K562 (cell line): Measurements from ENCODE around the gene RPS2. TPM values are rescaled to one million over a fixed set of nuclear protein-coding genes. Genes with fewer than 3 reads are reported as not detected.

Experiments
- ATAC-seq: fragments of 200-7000 bp; cut with Tn5 transposase; 3 replicates; pipeline ENCODE4 v1.9.1; 2020; ENCODE audit warnings: moderate library complexity
- BruUV-seq: library from RNA; stranded (reverse); fragments of 400-500 nt; replicated peaks from 2 replicates; lab custom pipeline; 2021; lab: Mats Ljungman, UMichigan
- CTCF ChIA-PET: fragments of 300-600 bp; formaldehyde crosslinking; extraction: SDS; loops from one replicate; lab custom pipeline; 2021; ENCODE audit warnings: low intra/inter-chr PET ratio; lab: Yijun Ruan, JAX
- POLR2A ChIA-PET: fragments of 300-600, 350-650 bp; sonication (Branson Sonifier 250); formaldehyde crosslinking; extraction: SDS; loops from one replicate; lab custom pipeline; 2021; ENCODE audit warnings: antibody characterized with exemption, inconsistent platforms; lab: Yijun Ruan, JAX
- DNase-seq, 4 experiments: peaks; one replicate each; pipeline versions ENCODE4 v3.0.0 to v3.0.0-alpha.2; 2011 to 2018; ENCODE audit warnings: low spot score in 3 of 4, mixed read lengths in 3 of 4; ENCODE audit errors: extremely low read depth in 1 of 4
- FAIRE-seq: peaks from 2 replicates; lab custom pipeline; 2011; peaks lifted over from hg19 to GRCh38; lab: Jason Lieb, UNC
- H2AFZ ChIP-seq: 2 replicates; pipeline ENCODE4 v1.6.0; 2011; ENCODE audit warnings: low read depth, low read length, control low read depth, inconsistent platforms
- H3K27ac ChIP-seq: fragments of 200-600 bp; 3 replicates; pipeline ENCODE4 v1.8.0; 2011; ENCODE audit warnings: low read depth, mild to moderate bottlenecking, control low read depth, inconsistent platforms, low read length, moderate library complexity, mixed read lengths; ENCODE audit errors: extremely low read depth
- H3K27me3 ChIP-seq, 2 experiments: fragments of 300-600 bp in 1 of 2; 2 replicates in 1 of 2; 3 replicates in 1 of 2; pipeline versions ENCODE4 v1.6.0 to v1.8.0; 2011; ENCODE audit warnings: inconsistent platforms in 2 of 2, low read length in 2 of 2, mild to moderate bottlenecking in 1 of 2, mixed read lengths in 1 of 2, moderate library complexity in 1 of 2; ENCODE audit not compliant: control insufficient read depth in 2 of 2, insufficient read depth in 2 of 2
- H3K36me3 ChIP-seq: fragments of 300-600 bp; 3 replicates; pipeline ENCODE4 v1.8.0; 2011; ENCODE audit warnings: mild to moderate bottlenecking, low read length, inconsistent platforms; ENCODE audit not compliant: control insufficient read depth, insufficient read depth
- H3K4me1 ChIP-seq, 2 experiments: fragments of 200-600 bp in 1 of 2; replicated peaks in 1 of 2; 2 replicates in 1 of 2; 3 replicates in 1 of 2; pipeline versions ENCODE4 v1.5.1 to v1.8.0; 2011; ENCODE audit warnings: inconsistent platforms in 2 of 2, low read length in 2 of 2, mild to moderate bottlenecking in 1 of 2, mixed read lengths in 1 of 2, moderate library complexity in 1 of 2; ENCODE audit not compliant: control insufficient read depth in 2 of 2, insufficient read depth in 2 of 2
- H3K4me2 ChIP-seq: 2 replicates; pipeline ENCODE4 v1.6.1; 2011; ENCODE audit warnings: low read length, control low read depth, inconsistent platforms, mixed read lengths; ENCODE audit not compliant: insufficient read depth
- H3K4me3 ChIP-seq: fragments of 200-600 bp; sonication (generic), shearing (Covaris generic); 2 replicates; pipeline ENCODE4 v1.5.1; 2016; ENCODE audit warnings: control low read depth, inconsistent platforms
- H3K79me2 ChIP-seq: fragments of 200-600 bp; 3 replicates; pipeline ENCODE4 v1.8.0; 2011; ENCODE audit warnings: low read length, inconsistent platforms; ENCODE audit not compliant: control insufficient read depth, insufficient read depth
- H3K9ac ChIP-seq, 2 experiments: 2 replicates each; pipeline versions ENCODE4 v1.6.0 to v1.6.1; 2011; ENCODE audit warnings: low read depth in 2 of 2, low read length in 2 of 2, control low read depth in 1 of 2, inconsistent platforms in 1 of 2, mild to moderate bottlenecking in 1 of 2, mixed read lengths in 1 of 2; ENCODE audit not compliant: insufficient read depth in 1 of 2
- H3K9me1 ChIP-seq: one replicate; pipeline ENCODE4 v1.6.0; 2011; ENCODE audit warnings: inconsistent platforms, mild to moderate bottlenecking, low read length, moderate library complexity; ENCODE audit not compliant: control insufficient read depth, insufficient read depth
- H3K9me3 ChIP-seq: replicated peaks from 2 replicates; pipeline ENCODE4 v1.5.1; 2011; ENCODE audit warnings: low read depth, low read length, inconsistent platforms; ENCODE audit not compliant: control insufficient read depth, insufficient read depth
- H4K20me1 ChIP-seq: replicated peaks from 2 replicates; pipeline ENCODE4 v1.6.1; 2011; ENCODE audit warnings: low read length, inconsistent platforms, mixed read lengths; ENCODE audit not compliant: control insufficient read depth, insufficient read depth
- BCOR ChIP-seq: fragments of 450-650 bp; IDR thresholded peaks from 2 replicates; pipeline ENCODE4 v1.6.1; 2016
- CBFB ChIP-seq: sonication (generic); formaldehyde crosslinking; IDR thresholded peaks from 2 replicates; pipeline ENCODE4 v1.4.0; 2020; ENCODE audit warnings: mild to moderate bottlenecking, missing genetic modification reagents
- HDAC2 ChIP-seq: fragments of 450-650 bp; IDR thresholded peaks from 2 replicates; pipeline ENCODE4 v1.6.1; 2016; ENCODE audit warnings: mild to moderate bottlenecking
- KDM1A ChIP-seq, 2 experiments: fragments of 450-650 bp; IDR thresholded peaks; 2 replicates each; pipeline ENCODE4 v1.6.1; 2016; ENCODE audit warnings: mild to moderate bottlenecking in 2 of 2
- MEF2A ChIP-seq: IDR thresholded peaks from 2 replicates; pipeline ENCODE4 v1.6.1; 2011; ENCODE audit warnings: low read depth, mild to moderate bottlenecking, low read length, moderate library complexity; ENCODE audit not compliant: control insufficient read depth
- NBN ChIP-seq: fragments of 450-650 bp; IDR thresholded peaks from 2 replicates; pipeline ENCODE4 v1.6.1; 2016; ENCODE audit warnings: low read depth, mild to moderate bottlenecking
- RCOR1 ChIP-seq, 2 experiments: IDR thresholded peaks; 2 replicates each; pipeline ENCODE4 v1.6.1; 2012; ENCODE audit warnings: low read depth in 2 of 2, low read length in 2 of 2, borderline replicate concordance in 1 of 2, improper control_type of control experiment in 1 of 2
- SOX6 ChIP-seq: fragments of 450-650 bp; IDR thresholded peaks from 2 replicates; pipeline ENCODE4 v1.6.1; 2014; ENCODE audit warnings: mild to moderate bottlenecking
- ZFP36 ChIP-seq: fragments of 150-350 bp; IDR thresholded peaks from 2 replicates; pipeline ENCODE4 v1.6.1; 2018; ENCODE audit warnings: low read length, low read depth; ENCODE audit not compliant: partially characterized antibody
- ZNF436 ChIP-seq: fragments of 250-450, 450-650 bp; sonication (Bioruptor Pico); formaldehyde crosslinking; IDR thresholded peaks from 2 replicates; pipeline ENCODE4 v1.7.0; 2020; ENCODE audit warnings: mild to moderate bottlenecking
- WGBS: fragments of 100-300 bp; shearing (Covaris generic); methylation state at CpG from one replicate; pipeline ENCODE4 v1.1.6; 2016; ENCODE audit warnings: low coverage, mixed read lengths; ENCODE audit not compliant: insufficient coverage; ENCODE audit errors: missing lambda C conversion rate; 5-methylcytosine and 5-hydroxymethylcytosine counted together
- in situ Hi-C: fragments of 300-500 bp; cut with MboI; formaldehyde crosslinking; loops from 4 replicates; pipeline ENCODE4 v1.15.0; 2018; ENCODE audit warnings: inconsistent platforms, mixed read lengths
- intact Hi-C: fragments of 100-400 bp; cut with micrococcal nuclease; formaldehyde crosslinking; loops from 2 replicates; pipeline ENCODE4 v1.14.2; 2022
- polyA plus RNA-seq, 8 experiments: library from polyadenylated mRNA; depleted of rRNA in 4 of 8; stranded (reverse) in 5 of 8; unstranded in 3 of 8; fragments of >200 nt; fragmentation: Nextera tagmentation in 2 of 8; fragmentation: Illumina TruSeq in 1 of 8; extraction: Ambion mirVana in 2 of 8; extraction: Trizol in 1 of 8; gene quantifications; 2 replicates each; pipeline versions ENCODE4 v1.2.1 to v1.2.3, GENCODE V29; 2011 to 2014; ENCODE audit warnings: inconsistent platforms in 1 of 8, missing spikeins in 1 of 8
- total RNA-seq, 7 experiments: library from RNA; depleted of rRNA in 6 of 7; stranded (reverse); fragments of >200 nt in 6 of 7; fragmentation: Illumina TruSeq in 2 of 7; extraction: Trizol in 2 of 7; gene quantifications; 2 replicates each; pipeline versions ENCODE4 v1.2.1 to v1.2.3, GENCODE V29; 2011 to 2021; ENCODE audit warnings: low replicate concordance in 1 of 7
- TF ChIP-seq, protein P1 (sequence below): IDR thresholded peaks from 2 replicates; pipeline ENCODE4 v1.6.1; 2016; ENCODE audit warnings: missing genetic modification characterization, missing compliant biosample characterization
- TF ChIP-seq, protein P2 (sequence below): fragments of 450-650 bp; IDR thresholded peaks from 2 replicates; pipeline ENCODE4 v1.7.0; 2016; ENCODE audit warnings: borderline replicate concordance
- TF ChIP-seq, protein P3 (sequence below): sonication (generic); formaldehyde crosslinking; IDR thresholded peaks from 2 replicates; pipeline ENCODE4 v1.8.1; 2023; ENCODE audit warnings: mild to moderate bottlenecking, missing genetic modification reagents

Gene RPS2
- total and polyA plus RNA-seq, 9 of the 15 experiments (the other 6 are each of a cell fraction or from before 2014, with no cell fraction given): 834 to 4,794 (median 3,793) TPM

DNA sequence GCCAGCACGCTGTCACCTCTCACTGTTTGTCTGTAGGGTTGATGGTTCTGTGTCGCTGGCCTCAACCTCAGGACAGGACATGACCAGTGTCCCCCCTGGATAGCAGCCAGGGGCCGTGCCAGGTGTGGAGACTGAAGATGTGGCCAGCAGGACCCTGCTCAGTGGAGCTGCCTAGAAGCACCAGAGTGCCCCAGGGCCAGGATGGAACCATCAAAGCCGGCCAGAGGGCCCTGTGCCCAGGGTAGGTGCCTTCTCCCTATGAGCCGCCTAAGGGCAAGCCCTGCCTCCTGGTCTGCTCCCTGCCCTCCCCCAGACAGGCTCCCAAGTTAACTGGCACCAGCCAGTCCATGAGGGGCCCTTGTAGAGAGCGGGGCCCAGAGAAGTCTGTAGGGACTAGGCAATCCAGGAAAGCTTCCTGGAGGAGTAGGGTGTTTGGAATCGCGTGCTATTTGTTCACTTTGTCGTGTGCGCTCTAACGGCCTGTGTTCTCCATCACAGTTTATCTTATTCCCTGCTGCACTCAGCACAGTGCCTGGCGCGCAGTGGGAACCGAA is 5.8 kb downstream of the RPS2 start:
- ChIA-PET CTCF (interaction anchor here (0.6 kb wide), 1 partner anchor 98 kb away, joined by 3 read pairs; no protein-coding TSS in a partner anchor), POLR2A (no interaction called here)
- H2AFZ ChIP-seq: peak overlapping the region; percentile 96
- TF ChIP-seq, protein P1, sequence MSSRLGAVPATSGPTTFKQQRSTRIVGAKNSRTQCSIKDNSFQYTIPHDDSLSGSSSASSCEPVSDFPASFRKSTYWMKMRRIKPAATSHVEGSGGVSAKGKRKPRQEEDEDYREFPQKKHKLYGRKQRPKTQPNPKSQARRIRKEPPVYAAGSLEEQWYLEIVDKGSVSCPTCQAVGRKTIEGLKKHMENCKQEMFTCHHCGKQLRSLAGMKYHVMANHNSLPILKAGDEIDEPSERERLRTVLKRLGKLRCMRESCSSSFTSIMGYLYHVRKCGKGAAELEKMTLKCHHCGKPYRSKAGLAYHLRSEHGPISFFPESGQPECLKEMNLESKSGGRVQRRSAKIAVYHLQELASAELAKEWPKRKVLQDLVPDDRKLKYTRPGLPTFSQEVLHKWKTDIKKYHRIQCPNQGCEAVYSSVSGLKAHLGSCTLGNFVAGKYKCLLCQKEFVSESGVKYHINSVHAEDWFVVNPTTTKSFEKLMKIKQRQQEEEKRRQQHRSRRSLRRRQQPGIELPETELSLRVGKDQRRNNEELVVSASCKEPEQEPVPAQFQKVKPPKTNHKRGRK (tag): no peak
- TF ChIP-seq BCOR: peak; percentile 91
- TF ChIP-seq MEF2A: no peak
- TF ChIP-seq CBFB (CRISPR knock-in tag): no peak
- no peak for TF ChIP-seq RCOR1 (IDR thresholded peaks at IDR 0.05; ENCODE audit: borderline replicate concordance in 1 of 2, low read depth in 2 of 2, low read length in 2 of 2)
- 0 out of 2 replicates have a peak, but pooled peaks have one; percentile 24 for TF ChIP-seq NBN
- TF ChIP-seq, protein P2, sequence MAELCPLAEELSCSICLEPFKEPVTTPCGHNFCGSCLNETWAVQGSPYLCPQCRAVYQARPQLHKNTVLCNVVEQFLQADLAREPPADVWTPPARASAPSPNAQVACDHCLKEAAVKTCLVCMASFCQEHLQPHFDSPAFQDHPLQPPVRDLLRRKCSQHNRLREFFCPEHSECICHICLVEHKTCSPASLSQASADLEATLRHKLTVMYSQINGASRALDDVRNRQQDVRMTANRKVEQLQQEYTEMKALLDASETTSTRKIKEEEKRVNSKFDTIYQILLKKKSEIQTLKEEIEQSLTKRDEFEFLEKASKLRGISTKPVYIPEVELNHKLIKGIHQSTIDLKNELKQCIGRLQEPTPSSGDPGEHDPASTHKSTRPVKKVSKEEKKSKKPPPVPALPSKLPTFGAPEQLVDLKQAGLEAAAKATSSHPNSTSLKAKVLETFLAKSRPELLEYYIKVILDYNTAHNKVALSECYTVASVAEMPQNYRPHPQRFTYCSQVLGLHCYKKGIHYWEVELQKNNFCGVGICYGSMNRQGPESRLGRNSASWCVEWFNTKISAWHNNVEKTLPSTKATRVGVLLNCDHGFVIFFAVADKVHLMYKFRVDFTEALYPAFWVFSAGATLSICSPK: no peak
- no peak for TF ChIP-seq SOX6
- peak; percentile 42 to 62; a peak in 2 of 4 replicates for TF ChIP-seq KDM1A (IDR thresholded peaks at IDR 0.05)
- peak; percentile 96 for TF ChIP-seq ZFP36
- TF ChIP-seq, protein P3, sequence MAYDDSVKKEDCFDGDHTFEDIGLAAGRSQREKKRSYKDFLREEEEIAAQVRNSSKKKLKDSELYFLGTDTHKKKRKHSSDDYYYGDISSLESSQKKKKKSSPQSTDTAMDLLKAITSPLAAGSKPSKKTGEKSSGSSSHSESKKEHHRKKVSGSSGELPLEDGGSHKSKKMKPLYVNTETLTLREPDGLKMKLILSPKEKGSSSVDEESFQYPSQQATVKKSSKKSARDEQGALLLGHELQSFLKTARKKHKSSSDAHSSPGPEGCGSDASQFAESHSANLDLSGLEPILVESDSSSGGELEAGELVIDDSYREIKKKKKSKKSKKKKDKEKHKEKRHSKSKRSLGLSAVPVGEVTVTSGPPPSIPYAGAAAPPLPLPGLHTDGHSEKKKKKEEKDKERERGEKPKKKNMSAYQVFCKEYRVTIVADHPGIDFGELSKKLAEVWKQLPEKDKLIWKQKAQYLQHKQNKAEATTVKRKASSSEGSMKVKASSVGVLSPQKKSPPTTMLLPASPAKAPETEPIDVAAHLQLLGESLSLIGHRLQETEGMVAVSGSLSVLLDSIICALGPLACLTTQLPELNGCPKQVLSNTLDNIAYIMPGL (CRISPR knock-in tag): 0 out of 2 replicates have a peak, but pooled peaks have one; percentile 21
- peak; percentile 24; the same call in 1 of the 2 replicates for TF ChIP-seq HDAC2
- peak; percentile 77 for TF ChIP-seq ZNF436 (CRISPR knock-in tag)
- peaks cover 34% of the 10 kb centered on the region for H3K36me3 ChIP-seq
- H3K4me3 ChIP-seq: peak overlapping the region; percentile 65
- intact Hi-C loops (no loop called here), in situ Hi-C loops (no loop called here)
- WGBS: 39% methylated on average over 13 of the region's 14 CpGs
- no peaks in the 10 kb centered on the region for H3K27me3 ChIP-seq
- peak overlapping the region; percentile 58; the same call in 2 of the 3 replicates for H3K27ac ChIP-seq
- no peaks in the 10 kb centered on the region for H3K9me1 ChIP-seq
- no peak for DNase-seq
- peak; percentile 35 for FAIRE-seq
- no TSS peak for BruUV-seq
- no peaks in the 10 kb centered on the region for H3K9me3 ChIP-seq
- H3K4me1 ChIP-seq: peaks cover 8 to 52% of the 10 kb centered on the region in 2 experiments; a peak in 4 of 5 replicates
- H4K20me1 ChIP-seq: peaks cover 31% of the 10 kb centered on the region
- peak overlapping the region; percentile 100 for H3K4me2 ChIP-seq
- H3K79me2 ChIP-seq: peaks cover 45% of the 10 kb centered on the region
- no peak for ATAC-seq
- H3K9ac ChIP-seq: peak overlapping the region; percentile 75 to 94
